GM18502 (cell line): ENCODE measurements around the gene C16orf78.
"Not testable (repeated sequence)": the region's sequence is repeated elsewhere in the genome, so short reads cannot be mapped to it uniquely, and the experiment has no call there.

Experiments
- ATAC-seq: cut with Tn5 transposase; IDR thresholded peaks from one replicate; pipeline ENCODE4 v1.9.1; 2021; ENCODE audit warnings: mild to moderate bottlenecking; ENCODE audit not compliant: unreplicated experiment, poor library complexity

C16orf78 gene

GRCh38 chr16:49348408-49349176, 25.0 kb upstream of the C16orf78 start:
- no peak for ATAC-seq

- ATAC-seq, result no peak
These were observed 24.0 kb upstream of the C16orf78 start for GRCh38 chr16:49349446-49350168.

- no peak for ATAC-seq
These were observed 23.1 kb upstream of the C16orf78 start for GRCh38 chr16:49350265-49351095.

- ATAC-seq, result no peak
These were observed 22.5 kb upstream of the C16orf78 start for GRCh38 chr16:49351096-49351487.

GRCh38 chr16:49352892-49353291, 20.7 kb upstream of the C16orf78 start:
- ATAC-seq, result no peak

- ATAC-seq, result no peak
These were observed 19.9 kb upstream of the C16orf78 start for GRCh38 chr16:49353680-49354079.

- ATAC-seq, result no peak
These were observed 19.5 kb upstream of the C16orf78 start for GRCh38 chr16:49354101-49354500.

GRCh38 chr16:49354991-49355390, 18.6 kb upstream of the C16orf78 start:
- ATAC-seq, result no peak

GRCh38 chr16:49355933-49356665, 17.5 kb upstream of the C16orf78 start:
- ATAC-seq, result no peak

GRCh38 chr16:49356728-49357488, 16.7 kb upstream of the C16orf78 start:
- ATAC-seq, result no peak

GRCh38 chr16:49359591-49359990, 14.0 kb upstream of the C16orf78 start:
- ATAC-seq, result no peak

GRCh38 chr16:49361731-49362130, 11.9 kb upstream of the C16orf78 start:
- not testable (repeated sequence) for ATAC-seq

GRCh38 chr16:49362230-49362629, 11.4 kb upstream of the C16orf78 start:
- ATAC-seq, result no peak

GRCh38 chr16:49365711-49366509, 7.7 kb upstream of the C16orf78 start:
- ATAC-seq, result peak; percentile 94

GRCh38 chr16:49366669-49367068, 6.9 kb upstream of the C16orf78 start:
- peak; percentile 65 for ATAC-seq

GRCh38 chr16:49369651-49370611, 3.7 kb upstream of the C16orf78 start:
- no peak for ATAC-seq

GRCh38 chr16:49376206-49376605, 2.6 kb downstream of the C16orf78 start:
- no peak for ATAC-seq
